Ishikawa (cell line): ENCODE measurements around the gene PRKN.

Experiments used
- CEBPB ChIP-seq: IDR thresholded peaks from 2 replicates; pipeline ENCODE4 v1.6.1; 2012
- CREB1 ChIP-seq: IDR thresholded peaks from 2 replicates; pipeline ENCODE4 v1.6.1; 2012; ENCODE audit warnings: low read depth
- EGR1 ChIP-seq: IDR thresholded peaks from 2 replicates; pipeline ENCODE4 v1.6.1; 2012
- EP300 ChIP-seq: IDR thresholded peaks from 2 replicates; pipeline ENCODE4 v1.6.1; 2012; ENCODE audit warnings: borderline replicate concordance
- FOXM1 ChIP-seq: IDR thresholded peaks from 2 replicates; pipeline ENCODE4 v1.6.1; 2012; ENCODE audit warnings: low read depth, borderline replicate concordance
- NFIC ChIP-seq: IDR thresholded peaks from 2 replicates; pipeline ENCODE4 v1.6.1; 2012
- RAD21 ChIP-seq: IDR thresholded peaks from 2 replicates; pipeline ENCODE4 v1.6.1; 2012; ENCODE audit warnings: low read depth
- TAF1 ChIP-seq: IDR thresholded peaks from 2 replicates; pipeline ENCODE4 v1.6.1; 2012; ENCODE audit warnings: low read depth, mild to moderate bottlenecking
- TCF12 ChIP-seq: IDR thresholded peaks from 2 replicates; pipeline ENCODE4 v1.6.1; 2012; ENCODE audit warnings: low read depth
- TEAD4 ChIP-seq: IDR thresholded peaks from 2 replicates; pipeline ENCODE4 v1.6.1; 2012
- YY1 ChIP-seq: IDR thresholded peaks from 2 replicates; pipeline ENCODE4 v1.6.1; 2012; ENCODE audit warnings: low read depth
- ZBTB7A ChIP-seq: IDR thresholded peaks from 2 replicates; pipeline ENCODE4 v1.6.1; 2012; ENCODE audit warnings: low read depth
- TF ChIP-seq, protein P1 (sequence below): IDR thresholded peaks from 2 replicates; pipeline ENCODE4 v1.6.1; 2012
- TF ChIP-seq, protein P2 (sequence below): IDR thresholded peaks from 2 replicates; pipeline ENCODE4 v1.6.1; 2012; ENCODE audit warnings: low read depth, mild to moderate bottlenecking
- TF ChIP-seq, protein P3 (sequence below): IDR thresholded peaks from 2 replicates; pipeline ENCODE4 v1.6.1; 2012

The PRKN gene

DNA sequence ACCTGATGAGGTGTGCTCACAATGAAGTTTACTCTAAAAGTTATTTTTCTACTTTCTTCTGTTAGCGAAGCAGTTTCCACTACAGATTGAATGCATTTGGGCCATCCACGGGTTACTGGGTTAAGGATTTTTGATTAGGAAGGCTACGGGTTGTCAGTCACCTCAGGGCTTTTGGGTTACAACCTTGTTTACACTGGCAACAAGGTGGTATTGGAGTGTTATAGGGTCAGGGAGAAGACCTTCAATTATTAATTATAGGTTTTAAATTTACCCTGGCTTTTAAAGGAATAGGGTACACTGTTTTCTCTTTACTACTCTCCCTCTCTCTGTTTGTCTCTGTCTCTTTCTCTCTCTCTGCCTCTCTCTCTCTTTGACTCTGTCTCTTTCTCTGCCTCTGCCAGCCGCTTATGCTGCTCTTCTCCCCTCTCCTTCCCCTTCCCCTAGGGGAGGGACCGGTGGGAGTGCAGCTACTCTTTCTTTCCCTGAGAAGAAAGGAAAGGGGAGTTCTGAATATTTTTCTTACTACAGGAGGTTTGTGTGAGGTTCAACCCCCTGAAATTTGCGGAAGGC, 1413.5 kb downstream of the PRKN start:
- TF ChIP-seq ZBTB7A, result no peak

DNA sequence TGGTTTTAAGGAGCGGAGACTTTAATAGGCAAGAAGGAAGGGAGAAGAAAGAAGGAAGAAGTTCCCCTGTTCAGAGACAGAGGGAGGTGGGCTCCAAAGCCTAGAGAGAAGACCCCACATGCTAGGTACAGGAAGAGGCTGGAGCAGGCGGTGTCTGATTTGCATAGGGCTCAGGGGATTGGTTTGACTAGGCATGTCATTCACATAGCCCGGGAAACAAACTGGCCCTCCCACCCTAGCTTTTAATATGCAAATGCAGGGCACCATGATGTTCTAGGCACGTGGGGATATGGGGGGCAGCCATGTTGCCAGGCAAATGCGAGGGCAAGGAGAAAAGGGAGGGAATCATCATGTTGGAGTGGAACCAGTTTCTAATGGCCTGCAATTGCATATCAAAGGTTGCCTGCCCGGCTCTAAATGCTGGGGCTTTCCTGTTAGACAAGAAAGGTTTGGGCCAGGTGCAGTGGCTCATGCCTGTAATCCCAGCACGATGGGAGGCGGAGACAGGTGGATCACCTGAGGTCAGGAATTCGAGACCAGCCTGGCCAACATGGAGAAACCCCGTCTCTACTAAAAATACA, 1419.4 kb downstream of the PRKN start:
- TF ChIP-seq ZBTB7A (no peak), EP300 (no peak), TAF1 (no peak), RAD21 (no peak), EGR1 (no peak), CREB1 (no peak), NFIC (no peak), TEAD4 (no peak), YY1 (no peak), FOXM1 (no peak)
- TF ChIP-seq, protein P1, sequence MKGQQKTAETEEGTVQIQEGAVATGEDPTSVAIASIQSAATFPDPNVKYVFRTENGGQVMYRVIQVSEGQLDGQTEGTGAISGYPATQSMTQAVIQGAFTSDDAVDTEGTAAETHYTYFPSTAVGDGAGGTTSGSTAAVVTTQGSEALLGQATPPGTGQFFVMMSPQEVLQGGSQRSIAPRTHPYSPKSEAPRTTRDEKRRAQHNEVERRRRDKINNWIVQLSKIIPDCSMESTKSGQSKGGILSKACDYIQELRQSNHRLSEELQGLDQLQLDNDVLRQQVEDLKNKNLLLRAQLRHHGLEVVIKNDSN, result no peak
- TF ChIP-seq, protein P2, sequence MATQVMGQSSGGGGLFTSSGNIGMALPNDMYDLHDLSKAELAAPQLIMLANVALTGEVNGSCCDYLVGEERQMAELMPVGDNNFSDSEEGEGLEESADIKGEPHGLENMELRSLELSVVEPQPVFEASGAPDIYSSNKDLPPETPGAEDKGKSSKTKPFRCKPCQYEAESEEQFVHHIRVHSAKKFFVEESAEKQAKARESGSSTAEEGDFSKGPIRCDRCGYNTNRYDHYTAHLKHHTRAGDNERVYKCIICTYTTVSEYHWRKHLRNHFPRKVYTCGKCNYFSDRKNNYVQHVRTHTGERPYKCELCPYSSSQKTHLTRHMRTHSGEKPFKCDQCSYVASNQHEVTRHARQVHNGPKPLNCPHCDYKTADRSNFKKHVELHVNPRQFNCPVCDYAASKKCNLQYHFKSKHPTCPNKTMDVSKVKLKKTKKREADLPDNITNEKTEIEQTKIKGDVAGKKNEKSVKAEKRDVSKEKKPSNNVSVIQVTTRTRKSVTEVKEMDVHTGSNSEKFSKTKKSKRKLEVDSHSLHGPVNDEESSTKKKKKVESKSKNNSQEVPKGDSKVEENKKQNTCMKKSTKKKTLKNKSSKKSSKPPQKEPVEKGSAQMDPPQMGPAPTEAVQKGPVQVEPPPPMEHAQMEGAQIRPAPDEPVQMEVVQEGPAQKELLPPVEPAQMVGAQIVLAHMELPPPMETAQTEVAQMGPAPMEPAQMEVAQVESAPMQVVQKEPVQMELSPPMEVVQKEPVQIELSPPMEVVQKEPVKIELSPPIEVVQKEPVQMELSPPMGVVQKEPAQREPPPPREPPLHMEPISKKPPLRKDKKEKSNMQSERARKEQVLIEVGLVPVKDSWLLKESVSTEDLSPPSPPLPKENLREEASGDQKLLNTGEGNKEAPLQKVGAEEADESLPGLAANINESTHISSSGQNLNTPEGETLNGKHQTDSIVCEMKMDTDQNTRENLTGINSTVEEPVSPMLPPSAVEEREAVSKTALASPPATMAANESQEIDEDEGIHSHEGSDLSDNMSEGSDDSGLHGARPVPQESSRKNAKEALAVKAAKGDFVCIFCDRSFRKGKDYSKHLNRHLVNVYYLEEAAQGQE, result no peak
- TF ChIP-seq, protein P3, sequence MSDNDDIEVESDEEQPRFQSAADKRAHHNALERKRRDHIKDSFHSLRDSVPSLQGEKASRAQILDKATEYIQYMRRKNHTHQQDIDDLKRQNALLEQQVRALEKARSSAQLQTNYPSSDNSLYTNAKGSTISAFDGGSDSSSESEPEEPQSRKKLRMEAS, result no peak

DNA sequence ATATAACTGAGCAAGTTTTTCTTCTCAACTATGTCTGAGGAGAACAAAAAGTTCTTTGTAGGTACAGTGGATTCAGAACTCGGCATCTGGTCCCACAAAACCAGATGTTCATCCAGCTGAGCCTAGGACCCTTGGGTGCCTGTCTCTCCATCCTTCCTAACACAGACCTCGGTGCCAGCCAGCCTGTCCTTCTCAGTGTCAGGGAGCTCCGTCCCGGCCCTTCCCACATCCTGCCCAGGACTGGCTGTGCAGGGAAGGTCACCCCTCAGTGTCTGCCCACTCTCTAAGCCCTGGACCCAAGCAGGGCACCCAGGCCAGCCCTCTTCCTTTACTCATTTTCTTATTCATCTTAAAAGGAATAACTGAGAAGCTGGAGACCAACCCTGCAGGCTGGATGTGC, 1421.7 kb downstream of the PRKN start:
- no peak for TF ChIP-seq CEBPB
- no peak for TF ChIP-seq FOXM1
- TF ChIP-seq TAF1, result no peak
- TF ChIP-seq EP300, result no peak
- TF ChIP-seq YY1, result no peak
- TF ChIP-seq, protein P3, result no peak
- no peak for TF ChIP-seq TEAD4
- TF ChIP-seq TCF12, result no peak
- no peak for TF ChIP-seq ZBTB7A

DNA sequence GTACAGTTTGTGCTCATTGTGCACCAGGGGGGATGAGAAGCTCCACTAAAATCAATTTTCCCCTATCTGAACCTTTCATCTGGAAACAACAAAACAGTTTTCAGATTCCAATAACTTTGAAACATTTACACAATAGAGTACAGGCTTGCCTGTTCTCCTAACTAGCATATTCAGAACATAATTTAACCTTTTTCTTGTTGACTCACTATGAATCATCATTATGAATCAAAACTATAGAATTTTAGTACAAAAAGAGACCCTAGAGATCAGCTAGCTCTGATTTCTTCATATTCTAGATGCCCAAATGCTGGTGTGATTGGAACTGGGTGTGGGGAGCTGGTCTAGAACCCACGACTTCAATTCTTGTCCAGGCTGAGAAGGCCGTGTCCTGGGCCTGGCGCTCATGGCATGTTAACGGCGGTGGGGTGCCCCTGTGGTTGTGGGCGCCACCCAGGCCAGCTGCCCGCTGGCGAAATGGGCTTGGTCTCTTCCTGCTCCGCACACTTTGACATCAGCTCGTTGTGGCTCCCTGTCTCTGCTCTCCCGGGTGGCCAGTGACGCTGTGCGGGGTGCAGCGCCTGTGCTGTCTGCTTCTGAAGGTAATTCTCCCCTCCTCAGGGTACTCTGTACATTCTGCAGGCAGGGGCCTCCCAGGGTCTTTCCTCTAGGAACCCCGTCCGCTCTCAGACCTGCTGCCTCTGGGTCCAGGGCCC, 1423.8 kb downstream of the PRKN start:
- TF ChIP-seq YY1 (no peak), EGR1 (no peak), RAD21 (no peak), CEBPB (no peak), TEAD4 (no peak), TAF1 (no peak), TCF12 (no peak), ZBTB7A (no peak)
- TF ChIP-seq, protein P2, result no peak
- TF ChIP-seq, protein P3, result no peak
- TF ChIP-seq, protein P1, result no peak

DNA sequence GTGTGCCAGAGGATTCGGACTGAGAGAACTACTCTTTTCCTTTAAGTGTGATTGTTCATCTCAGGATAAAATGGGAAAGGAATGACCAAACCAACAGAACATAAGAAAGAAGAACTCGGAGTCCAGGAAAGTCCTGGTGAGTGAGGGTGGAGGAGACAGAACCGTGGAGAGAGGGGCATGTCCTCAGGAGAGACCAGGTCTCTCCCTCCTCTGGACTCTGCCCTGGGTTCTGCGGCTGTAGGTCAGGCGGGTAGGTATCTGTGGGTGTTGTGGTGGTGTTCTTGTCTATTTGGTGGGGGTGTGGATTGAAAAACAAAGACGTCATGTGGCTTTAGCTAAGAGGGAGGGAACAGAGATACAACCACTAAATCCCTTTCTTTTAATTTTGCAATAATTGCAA, 1424.6 kb downstream of the PRKN start:
- TF ChIP-seq TAF1 (no peak), NFIC (no peak), ZBTB7A (no peak), FOXM1 (no peak), CEBPB (no peak), EGR1 (no peak), YY1 (no peak), EP300 (no peak), TEAD4 (no peak), CREB1 (no peak)
- TF ChIP-seq, protein P2, result no peak
- TF ChIP-seq, protein P1, result no peak
